Activated naive CD4-positive, alpha-beta T cell treated with Interleukin-2 at 50 U/mL for 16 hours (primary cell): ENCODE results near the gene CD96.
"Not testable (repeated sequence)": the region's sequence is repeated elsewhere in the genome, so short reads cannot be mapped to it uniquely, and the experiment has no call there.

Experiments
- DNase-seq: peaks from one replicate; pipeline ENCODE4 v3.0.0-alpha.2; 2020

The CD96 gene

DNA sequence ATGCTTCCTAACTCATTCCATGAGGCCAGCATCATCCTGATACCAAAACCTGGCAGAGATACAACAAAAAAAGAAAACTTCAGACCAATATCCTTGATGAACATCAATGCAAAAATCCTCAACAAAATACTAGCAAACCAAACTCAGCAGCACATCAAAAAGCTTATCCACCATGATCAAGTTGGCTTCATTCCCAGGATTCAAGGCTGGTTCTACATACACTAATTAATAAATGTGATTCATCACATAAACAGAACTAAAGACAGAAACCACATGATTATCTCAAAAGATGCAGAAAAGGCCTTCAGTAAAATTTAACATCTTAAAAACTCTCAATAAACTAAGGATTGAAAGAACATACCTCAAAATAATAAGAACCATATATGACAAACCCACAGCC, 88.6 kb downstream of the CD96 start:
- DNase-seq: not testable (repeated sequence)

GRCh38 chr3:111635403-111635802, 93.4 kb downstream of the CD96 start:
- DNase-seq: no peak

- DNase-seq: no peak
Observed at GRCh38 chr3:111636366-111636885, 94.4 kb downstream of the CD96 start.

GRCh38 chr3:111639316-111639715, 97.3 kb downstream of the CD96 start:
- DNase-seq: no peak

- DNase-seq: no peak
Observed at GRCh38 chr3:111648991-111649579, 107.1 kb downstream of the CD96 start.

GRCh38 chr3:111650378-111651275, 108.6 kb downstream of the CD96 start:
- DNase-seq: no peak

DNA sequence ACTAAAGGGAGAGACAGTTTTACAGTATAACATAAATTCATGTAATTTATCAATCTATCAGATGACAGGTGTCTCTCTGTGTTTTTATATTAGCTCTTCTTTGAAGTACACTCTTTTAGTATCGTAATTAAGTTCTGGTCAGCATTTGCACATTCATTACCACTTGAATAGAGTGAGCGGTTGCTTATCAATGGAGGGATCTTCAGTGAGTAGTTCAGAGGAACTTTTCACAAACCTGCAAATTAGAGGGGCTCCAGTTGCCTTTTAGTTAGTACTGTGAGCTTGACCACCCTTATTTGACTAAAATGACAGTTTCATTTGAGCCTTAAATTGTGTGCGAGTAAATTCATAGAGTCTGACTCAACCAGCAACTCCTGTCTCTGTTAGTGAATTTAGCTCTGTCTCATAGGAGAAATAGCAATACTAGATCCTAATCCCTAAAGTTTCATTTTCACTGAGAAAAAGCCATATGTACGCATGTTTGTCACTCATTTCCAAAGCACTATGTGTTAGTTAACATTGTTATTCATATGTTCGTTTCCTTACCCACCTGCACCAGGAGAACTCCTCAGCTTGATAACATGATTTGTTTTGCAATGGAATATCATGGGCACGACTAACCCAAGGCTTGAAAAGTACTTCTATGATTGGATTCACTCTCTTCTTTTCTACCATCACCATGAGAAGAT, 110.6 kb downstream of the CD96 start:
- no peak for DNase-seq

DNA sequence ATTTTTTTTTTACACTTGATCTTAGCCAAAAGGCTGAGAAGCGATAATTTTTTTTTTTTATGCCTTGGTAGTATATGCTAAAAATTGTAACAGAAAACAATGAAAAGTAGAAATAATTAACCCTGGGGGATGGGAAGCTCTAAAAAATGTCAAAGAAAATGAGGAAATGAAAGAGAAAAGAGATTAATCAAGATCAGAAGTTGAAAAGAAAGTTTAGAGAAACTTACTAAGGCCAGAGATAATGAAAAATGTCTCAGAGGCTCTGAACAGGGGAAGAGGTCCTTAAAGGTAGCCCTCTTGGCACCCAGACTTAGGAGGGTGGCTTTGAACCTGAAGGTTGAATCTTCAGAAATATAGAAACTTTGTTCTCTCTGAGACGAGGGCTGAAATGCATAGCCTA, 111.8 kb downstream of the CD96 start:
- no peak for DNase-seq

- DNase-seq: no peak
Observed at GRCh38 chr3:111662012-111662411, 120.0 kb downstream of the CD96 start.

GRCh38 chr3:111662907-111663306, 120.9 kb downstream of the CD96 start:
- DNase-seq: no peak

DNA sequence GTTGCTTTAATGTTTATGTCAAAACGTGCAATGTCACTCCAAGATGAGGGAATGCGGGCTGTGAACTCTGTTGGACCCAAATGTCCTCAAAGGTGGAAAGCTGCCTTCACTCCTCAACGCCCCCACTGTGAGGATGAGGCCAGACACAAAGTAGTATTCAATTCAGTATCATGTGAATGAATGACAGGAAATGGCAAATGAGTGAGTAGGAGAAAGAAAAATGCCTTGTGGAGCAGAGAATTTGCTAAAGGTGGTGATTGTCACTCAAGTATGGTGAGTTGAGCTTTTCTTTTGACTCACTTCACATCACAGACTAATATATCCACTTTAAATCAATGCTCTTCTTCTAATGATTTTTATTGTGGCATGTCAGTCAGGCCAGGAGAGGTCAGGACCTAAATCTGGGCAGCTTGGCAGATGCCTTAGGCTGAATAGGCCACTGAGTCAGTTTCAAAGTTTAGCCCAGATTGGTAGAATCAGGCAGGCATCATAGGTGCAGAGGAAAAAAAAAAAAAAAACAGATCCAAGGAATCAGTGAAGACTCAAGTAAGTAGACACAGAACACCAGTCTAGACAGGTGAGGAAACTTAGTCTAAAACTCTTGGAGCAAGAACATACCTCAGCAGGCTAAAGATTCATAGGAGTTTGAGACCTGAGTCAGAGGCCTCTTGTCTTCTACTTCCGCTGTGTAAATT, 124.2 kb downstream of the CD96 start:
- DNase-seq: no peak

GRCh38 chr3:111667170-111667569, 125.2 kb downstream of the CD96 start:
- no peak for DNase-seq

DNA sequence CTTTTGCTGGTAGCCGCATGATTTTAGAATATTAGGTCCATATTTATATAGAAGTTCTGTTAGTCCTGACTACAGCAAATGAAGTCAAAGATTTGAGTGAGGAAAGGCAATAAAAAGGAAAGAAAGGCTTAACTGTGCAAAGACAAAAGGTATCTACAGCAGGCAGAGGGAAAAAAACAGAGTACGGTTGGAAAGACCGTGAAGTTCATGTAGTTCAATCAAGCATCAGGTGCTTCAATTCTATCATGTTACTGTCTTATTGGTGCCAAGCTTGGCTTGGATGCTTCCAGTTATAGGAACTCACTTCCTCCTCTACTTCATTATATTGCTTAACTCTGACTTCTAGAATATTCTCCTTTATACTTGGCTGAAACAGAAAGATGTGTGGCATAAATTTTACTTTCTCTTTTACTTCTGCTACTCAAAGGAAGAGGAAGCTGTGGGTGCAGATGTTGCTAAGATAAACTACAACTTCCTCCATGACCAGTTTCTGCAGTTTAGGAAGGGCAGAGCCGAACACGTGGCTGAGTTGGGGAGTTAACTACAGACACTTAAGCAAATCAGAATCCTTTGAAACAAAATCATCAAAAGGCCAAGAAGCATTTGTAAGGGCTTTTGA, 125.7 kb downstream of the CD96 start:
- peak; percentile 61 for DNase-seq

DNA sequence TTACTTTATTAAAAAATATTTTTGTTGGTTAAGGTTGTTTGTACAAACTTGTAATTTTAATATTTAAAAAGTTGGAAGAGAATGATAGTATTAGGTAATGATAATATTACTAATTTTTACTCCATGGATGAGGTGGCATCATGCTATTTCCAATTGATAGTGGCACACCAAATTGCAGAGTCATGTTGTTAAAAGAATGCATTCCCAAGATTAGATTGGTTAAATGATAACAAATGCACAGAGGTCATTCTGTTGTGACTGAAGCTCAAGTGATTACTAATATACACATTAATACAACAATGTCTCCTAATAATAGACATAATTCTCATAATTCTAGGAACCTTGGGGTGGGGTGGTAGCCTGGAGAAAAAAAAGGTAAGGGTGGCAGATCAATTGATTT, 126.3 kb downstream of the CD96 start:
- no peak for DNase-seq

DNA sequence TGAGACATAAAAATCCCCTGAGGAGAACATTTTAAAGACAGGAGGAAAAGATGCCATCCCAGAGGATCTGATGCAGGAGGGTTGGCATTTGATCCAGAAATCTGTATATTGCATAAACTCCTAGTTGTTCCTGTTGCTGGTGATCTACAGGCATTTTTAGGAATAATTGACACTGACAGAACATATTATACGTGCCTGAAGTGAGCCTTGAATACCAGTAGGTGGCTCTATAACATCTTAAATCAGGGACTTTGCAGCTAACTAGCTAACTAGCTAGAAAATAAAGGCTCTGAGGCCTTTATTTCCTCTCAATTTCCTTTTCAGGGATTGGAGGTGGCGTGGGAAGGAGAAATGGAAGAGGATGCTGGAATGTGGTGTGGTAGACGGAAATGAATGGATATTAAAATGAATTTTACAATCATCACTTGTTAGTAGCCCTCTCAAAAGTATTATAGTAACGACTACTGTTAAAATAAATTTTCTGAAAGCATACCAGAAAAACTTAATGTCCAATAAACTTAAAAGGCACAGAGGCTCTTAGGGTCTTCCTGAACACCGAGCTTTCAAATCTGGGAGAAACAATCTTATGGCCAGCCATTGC, 127.0 kb downstream of the CD96 start:
- no peak for DNase-seq

GRCh38 chr3:111669926-111670630, 128.1 kb downstream of the CD96 start:
- no peak for DNase-seq

GRCh38 chr3:111672461-111672860, 130.5 kb downstream of the CD96 start:
- not testable (repeated sequence) for DNase-seq

DNA sequence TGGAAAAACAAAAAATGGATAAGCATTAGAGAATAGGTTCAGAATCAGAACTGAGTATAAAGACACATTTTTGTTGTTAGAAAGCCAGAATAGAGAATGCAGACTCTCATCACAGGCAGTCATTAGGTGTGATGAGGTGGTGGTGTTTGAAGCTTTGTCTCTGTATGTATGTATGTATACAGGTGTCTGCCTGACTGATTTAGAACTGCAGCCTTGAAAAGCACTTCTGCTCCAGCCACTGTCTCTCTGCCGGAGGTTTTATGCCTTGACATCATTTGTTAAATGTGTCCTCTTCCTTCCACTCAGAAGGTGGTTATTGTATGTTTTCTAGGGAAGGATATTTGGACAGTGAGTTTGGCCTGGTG, 133.8 kb downstream of the CD96 start:
- no peak for DNase-seq

GRCh38 chr3:111676211-111677006, 134.4 kb downstream of the CD96 start:
- DNase-seq: no peak

DNA sequence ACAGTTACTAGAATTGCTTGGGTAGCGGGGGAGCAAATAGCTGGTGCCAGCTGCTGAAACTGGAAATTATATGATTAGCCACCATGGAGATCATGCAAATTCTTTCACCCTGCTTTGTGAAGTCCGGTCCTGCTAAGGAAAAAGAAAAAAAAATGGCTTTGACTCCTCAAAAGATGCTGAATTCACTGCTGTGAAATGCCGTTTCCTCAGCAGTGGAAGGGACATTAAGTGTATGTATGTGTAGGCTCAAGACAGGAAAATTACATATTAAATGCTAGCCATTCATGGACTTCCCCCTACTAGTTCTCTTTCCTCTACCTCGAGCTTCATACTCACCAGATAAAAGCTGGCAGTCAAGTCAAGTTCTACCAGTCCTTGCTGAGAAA, 135.0 kb downstream of the CD96 start:
- DNase-seq: no peak
